Stimulated activated CD4-positive, alpha-beta T cell treated with anti-CD3 and anti-CD28 coated beads, Interleukin-1b, Interleukin-23, amount 100 ng/mL, for 24 hours (primary cell): ENCODE results near the gene CPA1.

ENCODE experiments used
- DNase-seq, 4 experiments: peaks; one replicate each; pipeline ENCODE4 v3.0.0-alpha.2; 2020; ENCODE audit warnings: low read depth in 4 of 4, low spot score in 1 of 4

The CPA1 gene

GRCh38 chr7:130394421-130395195, 14.3 kb downstream of the CPA1 start:
- no peak for DNase-seq

- no peak for DNase-seq
Observed at GRCh38 chr7:130395421-130395820, 15.1 kb downstream of the CPA1 start.

GRCh38 chr7:130396109-130396508, 15.8 kb downstream of the CPA1 start:
- no peak for DNase-seq

GRCh38 chr7:130397051-130397757, 16.9 kb downstream of the CPA1 start:
- no peak for DNase-seq

GRCh38 chr7:130397758-130398073, 17.4 kb downstream of the CPA1 start:
- DNase-seq: no peak

- no peak for DNase-seq
Observed at GRCh38 chr7:130398526-130399090, 18.3 kb downstream of the CPA1 start.

- DNase-seq: no peak
Observed at GRCh38 chr7:130400120-130400572, 19.9 kb downstream of the CPA1 start.

GRCh38 chr7:130401101-130401500, 20.8 kb downstream of the CPA1 start:
- DNase-seq: no peak

GRCh38 chr7:130401578-130401977, 21.3 kb downstream of the CPA1 start:
- no peak for DNase-seq

GRCh38 chr7:130405003-130405402, 24.7 kb downstream of the CPA1 start:
- no peak for DNase-seq

GRCh38 chr7:130409067-130409711, 28.9 kb downstream of the CPA1 start:
- no peak for DNase-seq

- DNase-seq: no peak
Observed at GRCh38 chr7:130409712-130410072, 29.4 kb downstream of the CPA1 start.

GRCh38 chr7:130410868-130411541, 30.7 kb downstream of the CPA1 start:
- no peak for DNase-seq

- no peak for DNase-seq
Observed at GRCh38 chr7:130413201-130413600, 32.9 kb downstream of the CPA1 start.

- no peak for DNase-seq
Observed at GRCh38 chr7:130415006-130415405, 34.7 kb downstream of the CPA1 start.

- no peak for DNase-seq
Observed at GRCh38 chr7:130417213-130417612, 36.9 kb downstream of the CPA1 start.

GRCh38 chr7:130418306-130418705, 38.0 kb downstream of the CPA1 start:
- DNase-seq: no peak

GRCh38 chr7:130419658-130420057, 39.4 kb downstream of the CPA1 start:
- no peak for DNase-seq

- no peak for DNase-seq
Observed at GRCh38 chr7:130420943-130421578, 40.8 kb downstream of the CPA1 start.

- DNase-seq: no peak
Observed at GRCh38 chr7:130421684-130422083, 41.4 kb downstream of the CPA1 start.

- no peak for DNase-seq
Observed at GRCh38 chr7:130423501-130424037, 43.3 kb downstream of the CPA1 start.
